HG02938 (cell line): ENCODE results near the gene PFKL.
"Not testable (repeated sequence)": the region's sequence is repeated elsewhere in the genome, so short reads cannot be mapped to it uniquely, and the experiment has no call there.

Experiments used
- ATAC-seq: cut with Tn5 transposase; IDR thresholded peaks from one replicate; pipeline ENCODE4 v1.9.1; 2021; ENCODE audit warnings: mild to moderate bottlenecking, moderate library complexity; ENCODE audit not compliant: unreplicated experiment

Gene PFKL

DNA sequence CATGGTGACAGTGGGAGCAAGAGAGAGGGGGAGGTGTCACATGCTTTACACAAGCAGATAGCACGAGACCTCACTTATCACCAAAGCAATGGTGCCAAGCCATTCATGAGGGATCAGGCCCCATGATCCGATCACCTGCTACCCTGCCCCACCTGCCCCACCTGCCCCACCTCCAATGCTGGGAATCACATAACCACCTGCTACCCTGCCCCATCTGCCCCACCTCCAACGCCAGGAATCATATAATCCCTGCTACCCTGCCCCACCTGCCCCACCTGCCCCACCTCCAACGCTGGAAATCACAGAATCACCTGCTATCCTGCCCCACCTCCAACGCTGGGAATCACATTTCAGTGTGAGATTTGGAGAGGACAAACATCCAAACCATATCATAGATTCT lies 24.8 kb upstream of the PFKL start:
- no peak for ATAC-seq

- ATAC-seq: no peak
These were observed 20.2 kb upstream of the PFKL start for GRCh38 chr21:44279354-44280260.

DNA sequence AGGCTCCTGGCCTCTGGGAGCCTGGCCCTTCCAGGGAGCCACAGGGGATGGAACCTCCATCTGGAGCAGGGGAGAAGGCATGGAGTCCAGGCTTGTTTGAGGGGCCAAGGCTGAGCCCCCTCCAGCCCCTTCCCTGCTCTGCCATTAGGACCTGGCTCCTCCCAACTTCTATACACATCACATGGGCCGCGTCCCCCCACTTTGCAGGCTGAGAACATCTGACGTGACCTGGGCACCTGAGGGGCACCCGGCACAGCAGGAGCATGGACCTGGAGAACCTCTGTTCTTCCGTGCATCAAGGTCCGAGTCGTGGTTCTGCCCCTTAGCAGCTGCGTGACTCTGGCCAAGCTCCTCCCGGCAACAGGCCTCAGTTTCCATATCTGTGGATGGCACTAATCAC lies 18.1 kb upstream of the PFKL start:
- no peak for ATAC-seq

DNA sequence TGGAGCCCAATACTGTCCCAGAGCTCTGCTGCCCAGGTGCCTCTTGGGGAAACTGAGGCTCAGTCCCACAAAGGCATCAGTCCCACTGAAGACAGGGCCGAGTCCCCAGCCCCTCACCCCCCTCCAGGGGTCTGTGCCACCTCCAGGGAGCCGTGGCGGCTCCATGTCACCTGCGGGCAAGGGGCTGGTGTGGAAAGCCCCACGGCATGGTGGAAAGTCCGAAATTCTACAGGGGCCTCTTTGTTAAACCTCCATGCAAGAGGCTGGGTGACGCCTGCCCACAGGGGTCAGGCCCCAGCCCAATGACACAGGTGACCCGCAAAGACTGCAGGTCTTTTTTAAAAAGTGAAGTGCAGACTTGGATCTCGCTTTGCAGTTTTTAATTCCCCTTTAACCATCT lies 17.5 kb upstream of the PFKL start:
- ATAC-seq: no peak

GRCh38 chr21:44283211-44283785 lies 16.6 kb upstream of the PFKL start:
- ATAC-seq: not testable (repeated sequence)

GRCh38 chr21:44283948-44284347 lies 15.9 kb upstream of the PFKL start:
- no peak for ATAC-seq

- ATAC-seq: no peak
These were observed 14.5 kb upstream of the PFKL start, which contains the start of gene AIRE for GRCh38 chr21:44285138-44285992. TSS of gene AIRE (plus strand) at chr21:44285876. CDS start at chr21:44286007, 131 bp downstream.

DNA sequence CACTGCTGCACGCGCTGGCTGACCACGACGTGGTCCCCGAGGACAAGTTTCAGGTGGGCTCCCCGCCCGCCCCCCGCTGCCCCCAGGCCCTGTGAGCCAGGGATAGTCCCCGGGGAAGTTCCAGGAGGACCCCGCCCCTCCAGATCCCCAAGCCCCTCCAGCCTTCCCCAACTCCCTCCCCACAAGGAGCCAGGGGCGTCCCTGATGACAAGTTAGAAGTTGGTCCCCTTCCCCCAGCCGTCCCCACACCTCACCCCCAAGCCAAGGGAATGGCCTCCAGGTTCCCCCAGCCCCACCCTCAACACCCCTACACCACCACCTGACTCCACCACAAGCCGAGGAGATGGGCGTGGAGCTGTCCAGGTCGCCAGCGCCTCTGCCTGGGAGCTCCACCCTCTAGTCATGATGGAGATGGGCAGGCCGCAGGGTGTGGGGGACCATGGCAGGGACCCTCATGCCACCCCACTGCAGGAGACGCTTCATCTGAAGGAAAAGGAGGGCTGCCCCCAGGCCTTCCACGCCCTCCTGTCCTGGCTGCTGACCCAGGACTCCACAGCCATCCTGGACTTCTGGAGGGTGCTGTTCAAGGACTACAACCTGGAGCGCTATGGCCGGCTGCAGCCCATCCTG lies 13.7 kb upstream of the PFKL start:
- ATAC-seq: no peak

GRCh38 chr21:44286716-44287632 lies 12.9 kb upstream of the PFKL start:
- no peak for ATAC-seq

GRCh38 chr21:44288251-44289110 lies 11.4 kb upstream of the PFKL start:
- ATAC-seq: no peak

DNA sequence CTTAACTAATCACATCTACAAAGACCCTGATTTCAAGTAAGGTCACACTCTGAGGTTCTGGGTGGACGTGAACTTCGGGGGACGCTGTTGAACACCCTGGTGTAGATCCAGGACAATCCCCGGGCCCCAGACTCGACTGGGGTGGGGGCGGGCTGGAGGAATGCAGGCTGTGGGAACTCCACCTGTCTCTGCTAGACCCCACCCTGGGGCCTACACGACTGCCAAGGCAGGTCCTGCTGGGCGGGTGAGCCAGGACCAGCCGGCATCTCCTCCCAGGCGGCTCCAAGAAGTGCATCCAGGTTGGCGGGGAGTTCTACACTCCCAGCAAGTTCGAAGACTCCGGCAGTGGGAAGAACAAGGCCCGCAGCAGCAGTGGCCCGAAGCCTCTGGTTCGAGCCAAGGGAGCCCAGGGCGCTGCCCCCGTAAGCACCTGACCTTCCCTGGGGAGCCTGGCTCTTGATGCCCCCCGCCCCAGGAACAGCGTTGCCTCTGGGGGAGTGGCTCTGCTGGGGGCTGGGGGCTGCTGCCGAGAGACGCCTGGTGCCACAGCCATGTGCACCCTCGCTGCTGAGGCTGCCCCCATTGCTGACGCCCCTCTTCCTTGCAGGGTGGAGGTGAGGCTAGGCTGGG lies 10.4 kb upstream of the PFKL start:
- no peak for ATAC-seq

- no peak for ATAC-seq
These were observed 9.4 kb upstream of the PFKL start for GRCh38 chr21:44290327-44291077.

GRCh38 chr21:44291078-44291935 lies 8.5 kb upstream of the PFKL start:
- no peak for ATAC-seq

DNA sequence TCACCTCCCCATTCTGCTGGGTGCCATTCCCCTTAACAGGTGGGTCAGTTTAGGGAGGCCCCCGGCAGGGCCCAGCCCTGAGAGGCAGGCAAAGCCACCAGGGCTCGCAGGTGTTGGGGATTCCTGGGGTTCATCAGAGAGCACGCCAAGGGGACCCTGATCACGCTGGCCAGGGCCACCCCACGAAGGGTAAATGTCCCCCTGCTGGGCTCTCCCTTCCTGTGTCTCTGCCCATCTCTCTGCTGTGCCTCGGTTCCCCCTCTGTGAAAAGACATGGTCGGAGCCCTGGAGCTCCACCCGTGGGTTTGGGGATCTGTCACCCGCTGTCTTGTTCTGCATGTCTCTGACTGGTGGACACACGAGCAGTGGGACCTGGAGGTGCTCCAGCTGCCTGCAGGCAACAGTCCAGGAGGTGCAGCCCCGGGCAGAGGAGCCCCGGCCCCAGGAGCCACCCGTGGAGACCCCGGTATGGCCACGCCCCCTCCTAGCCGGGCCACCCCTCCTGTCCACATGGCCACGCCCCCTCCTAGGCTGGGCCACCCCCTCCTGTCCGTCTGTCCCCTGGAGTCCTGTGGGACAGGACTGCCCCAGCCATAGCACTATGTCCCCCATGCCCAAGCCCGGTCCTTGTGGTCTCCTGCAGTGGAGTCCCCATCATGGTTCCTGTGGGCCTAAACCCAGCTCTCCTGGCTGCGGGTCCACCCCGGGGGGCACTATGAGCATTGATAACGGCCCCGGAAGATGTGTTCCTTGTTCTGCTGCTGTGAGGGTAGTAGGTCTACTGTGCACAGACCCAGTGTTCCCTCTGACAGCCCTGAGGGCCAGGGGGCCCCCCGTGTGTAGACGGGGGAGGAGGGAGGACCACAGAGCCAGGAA lies 7.7 kb upstream of the PFKL start:
- ATAC-seq: no peak

DNA sequence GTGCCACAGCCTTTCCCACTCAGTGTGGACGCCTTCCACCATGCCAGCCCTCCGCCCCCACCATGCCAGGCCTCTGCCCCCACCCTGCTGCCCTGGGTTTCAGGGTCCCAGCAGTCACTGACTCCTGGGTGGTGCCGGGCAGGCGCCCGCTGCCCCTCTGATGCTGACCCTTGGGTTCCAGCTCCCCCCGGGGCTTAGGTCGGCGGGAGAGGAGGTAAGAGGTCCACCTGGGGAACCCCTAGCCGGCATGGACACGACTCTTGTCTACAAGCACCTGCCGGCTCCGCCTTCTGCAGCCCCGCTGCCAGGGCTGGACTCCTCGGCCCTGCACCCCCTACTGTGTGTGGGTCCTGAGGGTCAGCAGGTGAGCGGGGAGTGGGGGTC lies 7.0 kb upstream of the PFKL start:
- no peak for ATAC-seq
